ENCODE data around the gene SPRING1. TPM values are rescaled to one million over a fixed set of nuclear protein-coding genes. Genes with fewer than 3 reads are reported as not detected.

Gene SPRING1
- total RNA-seq, 1 experiment from 2014 or later, result 69.6 TPM

- H3K4me3 Mint-ChIP-seq (ENCODE audit: unreplicated experiment), result no peak overlapping the region
- H3K36me3 Mint-ChIP-seq (ENCODE audit: insufficient read depth, unreplicated experiment), result no peaks in the 10 kb centered on the region
- POLR2A ChIA-PET, result no interaction called here
- no peak for DNase-seq
- H3K27me3 ChIP-seq (replicated peaks; ENCODE audit: control insufficient read depth, insufficient read depth, low read length), result no peaks in the 10 kb centered on the region; the same call in 1 of the 2 replicates
- CTCF ChIA-PET, result no interaction called here
- H3K9me3 ChIP-seq, result no peaks in the 10 kb centered on the region
- BruUV-seq (replicated peaks), result no TSS peak
- no peaks in the 10 kb centered on the region for H3K27me3 Mint-ChIP-seq (ENCODE audit: insufficient read depth, unreplicated experiment)
- peaks cover 3% of the 10 kb centered on the region; the same call in 1 of the 2 replicates for H3K4me1 ChIP-seq
- no peak overlapping the region for H3K4me3 ChIP-seq (ENCODE audit: low read depth, low read length)
- H3K4me1 Mint-ChIP-seq (ENCODE audit: low read depth, unreplicated experiment), result peaks cover 19% of the 10 kb centered on the region
- no peaks in the 10 kb centered on the region for H3K36me3 ChIP-seq (ENCODE audit: control insufficient read depth, insufficient read depth, low read length)
- TF ChIP-seq, protein P1, sequence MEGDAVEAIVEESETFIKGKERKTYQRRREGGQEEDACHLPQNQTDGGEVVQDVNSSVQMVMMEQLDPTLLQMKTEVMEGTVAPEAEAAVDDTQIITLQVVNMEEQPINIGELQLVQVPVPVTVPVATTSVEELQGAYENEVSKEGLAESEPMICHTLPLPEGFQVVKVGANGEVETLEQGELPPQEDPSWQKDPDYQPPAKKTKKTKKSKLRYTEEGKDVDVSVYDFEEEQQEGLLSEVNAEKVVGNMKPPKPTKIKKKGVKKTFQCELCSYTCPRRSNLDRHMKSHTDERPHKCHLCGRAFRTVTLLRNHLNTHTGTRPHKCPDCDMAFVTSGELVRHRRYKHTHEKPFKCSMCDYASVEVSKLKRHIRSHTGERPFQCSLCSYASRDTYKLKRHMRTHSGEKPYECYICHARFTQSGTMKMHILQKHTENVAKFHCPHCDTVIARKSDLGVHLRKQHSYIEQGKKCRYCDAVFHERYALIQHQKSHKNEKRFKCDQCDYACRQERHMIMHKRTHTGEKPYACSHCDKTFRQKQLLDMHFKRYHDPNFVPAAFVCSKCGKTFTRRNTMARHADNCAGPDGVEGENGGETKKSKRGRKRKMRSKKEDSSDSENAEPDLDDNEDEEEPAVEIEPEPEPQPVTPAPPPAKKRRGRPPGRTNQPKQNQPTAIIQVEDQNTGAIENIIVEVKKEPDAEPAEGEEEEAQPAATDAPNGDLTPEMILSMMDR (IDR thresholded peaks at IDR 0.05; ENCODE audit: insufficient read depth in 1 of 2, low read depth in 1 of 2, low read length in 1 of 2, severe bottlenecking in 1 of 2, unreplicated experiment in 1 of 2), result no peak
- H3K27ac Mint-ChIP-seq (ENCODE audit: unreplicated experiment), result no peak overlapping the region
- intact Hi-C loops (cut with micrococcal nuclease; ENCODE audit: unreplicated experiment), result no loop called here
- H3K9me3 Mint-ChIP-seq (ENCODE audit: unreplicated experiment), result no peaks in the 10 kb centered on the region
Measured at GRCh38 chr12:116692605-116693004, 45.3 kb downstream of the SPRING1 start.

DNA sequence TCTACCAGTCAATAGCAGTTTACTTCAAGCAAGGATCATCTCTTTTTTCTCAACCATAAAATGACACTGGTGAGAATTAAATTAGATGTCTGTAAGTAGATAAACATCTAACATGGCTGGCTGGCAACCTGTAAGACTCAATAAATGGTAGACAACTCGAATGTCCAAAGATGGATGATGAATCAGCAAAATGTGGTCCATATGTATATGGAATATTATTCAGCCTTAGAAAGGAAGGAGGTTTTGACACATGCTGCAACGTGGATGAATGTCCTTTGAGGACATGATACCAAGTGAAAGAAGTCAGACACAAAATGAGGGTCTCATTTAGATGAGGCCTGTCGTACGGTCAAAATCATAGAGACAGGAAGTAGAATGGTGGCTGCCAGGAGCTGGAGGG is 46.2 kb downstream of the SPRING1 start:
- TF ChIP-seq, protein P1 (IDR thresholded peaks at IDR 0.05; ENCODE audit: insufficient read depth in 1 of 2, low read depth in 1 of 2, low read length in 1 of 2, severe bottlenecking in 1 of 2, unreplicated experiment in 1 of 2), result no peak
- Mint-ChIP-seq H3K4me3 (ENCODE audit: unreplicated experiment) (no peak overlapping the region), H3K36me3 (ENCODE audit: insufficient read depth, unreplicated experiment) (no peaks in the 10 kb centered on the region), H3K9me3 (ENCODE audit: unreplicated experiment) (no peaks in the 10 kb centered on the region), H3K4me1 (ENCODE audit: low read depth, unreplicated experiment) (peaks cover 15% of the 10 kb centered on the region), H3K27ac (ENCODE audit: unreplicated experiment) (no peak overlapping the region), H3K27me3 (ENCODE audit: insufficient read depth, unreplicated experiment) (no peaks in the 10 kb centered on the region)
- no peaks in the 10 kb centered on the region for H3K36me3 ChIP-seq (ENCODE audit: control insufficient read depth, insufficient read depth, low read length)
- H3K27me3 ChIP-seq (replicated peaks; ENCODE audit: control insufficient read depth, insufficient read depth, low read length), result no peaks in the 10 kb centered on the region; the same call in 1 of the 2 replicates
- BruUV-seq (replicated peaks), result no TSS peak
- POLR2A ChIA-PET, result no interaction called here
- H3K4me3 ChIP-seq (ENCODE audit: low read depth, low read length), result no peak overlapping the region
- no peak for DNase-seq
- intact Hi-C loops (cut with micrococcal nuclease; ENCODE audit: unreplicated experiment), result no loop called here
- CTCF ChIA-PET, result no interaction called here
- no peaks in the 10 kb centered on the region for H3K9me3 ChIP-seq
- no peaks in the 10 kb centered on the region for H3K4me1 ChIP-seq

DNA sequence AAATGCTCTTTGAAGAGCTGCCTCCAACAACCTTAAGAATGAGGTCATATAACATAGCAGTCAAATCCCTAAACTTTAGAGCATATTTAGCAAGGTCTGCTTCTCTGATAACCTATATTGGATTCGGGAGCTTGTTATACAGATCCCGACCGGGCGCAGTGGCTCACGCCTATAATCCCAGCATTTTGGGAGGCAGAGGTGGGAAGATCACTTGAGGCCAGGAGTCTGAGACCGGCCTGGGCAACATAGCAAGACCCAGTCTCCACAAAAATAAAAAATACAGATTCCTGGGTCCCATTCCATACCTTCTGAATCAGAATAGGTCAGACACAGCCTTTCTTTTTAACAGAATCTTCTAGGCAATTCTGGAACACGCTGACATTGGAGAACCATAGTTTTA is 46.7 kb downstream of the SPRING1 start:
- peaks cover 10% of the 10 kb centered on the region for H3K4me1 Mint-ChIP-seq (ENCODE audit: low read depth, unreplicated experiment)
- no peak overlapping the region for H3K4me3 Mint-ChIP-seq (ENCODE audit: unreplicated experiment)
- no peak overlapping the region for H3K4me3 ChIP-seq (ENCODE audit: low read depth, low read length)
- ChIA-PET POLR2A (no interaction called here), CTCF (no interaction called here)
- intact Hi-C loops (cut with micrococcal nuclease; ENCODE audit: unreplicated experiment), result no loop called here
- no peak overlapping the region for H3K27ac Mint-ChIP-seq (ENCODE audit: unreplicated experiment)
- H3K9me3 ChIP-seq, result no peaks in the 10 kb centered on the region
- H3K27me3 Mint-ChIP-seq (ENCODE audit: insufficient read depth, unreplicated experiment), result no peaks in the 10 kb centered on the region
- TF ChIP-seq, protein P1 (IDR thresholded peaks at IDR 0.05; ENCODE audit: insufficient read depth in 1 of 2, low read depth in 1 of 2, low read length in 1 of 2, severe bottlenecking in 1 of 2, unreplicated experiment in 1 of 2), result no peak
- H3K36me3 ChIP-seq (ENCODE audit: control insufficient read depth, insufficient read depth, low read length), result no peaks in the 10 kb centered on the region
- no peaks in the 10 kb centered on the region for H3K4me1 ChIP-seq
- no peak for DNase-seq
- H3K36me3 Mint-ChIP-seq (ENCODE audit: insufficient read depth, unreplicated experiment), result no peaks in the 10 kb centered on the region
- BruUV-seq (replicated peaks), result no TSS peak
- H3K9me3 Mint-ChIP-seq (ENCODE audit: unreplicated experiment), result no peaks in the 10 kb centered on the region
- H3K27me3 ChIP-seq (replicated peaks; ENCODE audit: control insufficient read depth, insufficient read depth, low read length), result no peaks in the 10 kb centered on the region; the same call in 1 of the 2 replicates

All from Caco-2 (cell line).